ENCODE measurements around the gene AP4E1.

- no peak for TF ChIP-seq CTCF (IDR thresholded peaks at IDR 0.05)
- TF ChIP-seq POLR2A (IDR thresholded peaks at IDR 0.05), result no peak
Observed at GRCh38 chr15:50916400-50916799, 7.9 kb downstream of the AP4E1 start.
